ENCODE measurements around the gene LRRC25. TPM values are rescaled to one million over a fixed set of nuclear protein-coding genes. Genes with fewer than 3 reads are reported as not detected.
"Not testable (repeated sequence)": the region's sequence is repeated elsewhere in the genome, so short reads cannot be mapped to it uniquely, and the experiment has no call there.

The LRRC25 gene
- total RNA-seq, 6 experiments from 2014 or later: 1.9 to 12.6 (median 3.2) TPM

DNA sequence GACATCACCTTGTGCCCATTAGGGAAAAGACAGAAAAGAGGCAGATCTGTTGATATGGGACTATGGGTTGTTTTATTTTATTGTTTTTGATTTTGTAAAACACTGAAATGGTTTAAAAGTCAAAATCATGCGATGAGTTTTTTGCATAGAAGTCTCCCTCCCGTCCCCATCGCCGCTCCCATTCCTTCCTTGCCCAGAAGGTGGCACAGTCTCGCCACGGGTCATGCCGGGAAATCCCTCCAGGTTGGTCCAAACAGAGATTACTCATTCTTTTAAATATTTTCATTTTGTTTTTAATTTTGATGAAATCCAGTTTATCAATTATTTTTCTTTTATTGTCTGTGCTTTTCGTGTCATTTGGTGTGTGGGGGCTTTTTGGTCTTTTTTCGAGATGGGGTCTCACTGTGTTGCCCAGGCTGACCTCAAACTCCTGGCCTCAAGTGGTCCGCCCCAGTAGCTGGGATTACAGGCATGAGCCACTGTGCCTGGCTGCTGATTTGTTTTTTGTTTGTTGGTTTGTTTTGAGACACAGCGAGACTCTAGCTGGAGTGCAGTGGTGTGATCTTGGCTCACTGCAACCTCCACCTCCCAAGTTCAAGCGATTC, 47.8 kb downstream of the LRRC25 start:
- DNase-seq: peak in 2 of 3 donors; percentile 64
- 30% methylated on average over 10 of the region's 12 CpGs for WGBS (ENCODE audit: insufficient coverage, low coverage, low lambda C conversion rate, missing lambda C conversion rate)

DNA sequence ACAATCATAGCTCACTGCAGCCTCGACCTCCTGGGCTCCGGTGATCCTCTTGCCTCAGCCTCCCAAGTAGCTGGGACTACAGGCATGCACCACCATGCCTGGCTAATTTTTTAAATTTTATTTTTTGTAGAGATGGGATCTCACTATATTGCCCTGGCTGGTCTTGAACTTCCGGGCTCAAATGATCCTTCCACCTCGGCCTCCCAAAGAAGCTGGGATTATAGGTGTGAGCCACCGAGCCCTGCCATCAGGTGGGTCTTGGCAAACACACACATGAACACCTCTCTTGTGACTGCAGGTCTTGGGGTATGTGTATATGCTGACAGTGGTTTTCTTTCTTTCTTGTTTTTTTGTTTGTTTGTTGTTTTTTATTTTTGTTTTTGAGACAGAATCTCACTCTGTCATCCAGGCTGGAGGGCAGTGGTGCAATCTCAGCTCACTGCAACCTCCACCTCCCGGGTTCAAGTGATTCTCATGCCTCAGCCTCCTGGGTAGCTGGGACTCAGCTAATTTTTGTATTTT, 48.5 kb downstream of the LRRC25 start:
- H3K27me3 ChIP-seq; ATAC-seq; H3K9me3 ChIP-seq; H3K27ac ChIP-seq; intact Hi-C loops (cut with DNase I); DNase-seq; H3K4me1 ChIP-seq; H3K4me3 ChIP-seq: not testable (repeated sequence)
- WGBS (ENCODE audit: insufficient coverage, low coverage, low lambda C conversion rate, missing lambda C conversion rate): 86% methylated on average over 5 of the region's 6 CpGs
- peaks cover 0 to 28% (median 5%) of the 10 kb centered on the region in 4 donors for H3K36me3 ChIP-seq

More for the DNA sequence above, 47.8 kb downstream of the LRRC25 start:
- peaks cover 0 to 22% (median 5%) of the 10 kb centered on the region in 4 donors for H3K36me3 ChIP-seq
- intact Hi-C loops (cut with DNase I): loop anchor here in 1 of 2 donors (5.0 kb wide), 1 partner anchor 63 kb away; no protein-coding TSS in a partner anchor
- ATAC-seq: peak; percentile 71 to 88 (median 78)
- no peak overlapping the region for H3K4me3 ChIP-seq
- H3K27me3 ChIP-seq: no peaks in the 10 kb centered on the region
- no peak for TF ChIP-seq POLR2A (IDR thresholded peaks at IDR 0.05)
- TF ChIP-seq CTCF (IDR thresholded peaks at IDR 0.05): peak; percentile 65 to 85 (median 79)
- no peaks in the 10 kb centered on the region for H3K4me1 ChIP-seq
- H3K27ac ChIP-seq: no peak overlapping the region
- no peaks in the 10 kb centered on the region for H3K9me3 ChIP-seq

DNA sequence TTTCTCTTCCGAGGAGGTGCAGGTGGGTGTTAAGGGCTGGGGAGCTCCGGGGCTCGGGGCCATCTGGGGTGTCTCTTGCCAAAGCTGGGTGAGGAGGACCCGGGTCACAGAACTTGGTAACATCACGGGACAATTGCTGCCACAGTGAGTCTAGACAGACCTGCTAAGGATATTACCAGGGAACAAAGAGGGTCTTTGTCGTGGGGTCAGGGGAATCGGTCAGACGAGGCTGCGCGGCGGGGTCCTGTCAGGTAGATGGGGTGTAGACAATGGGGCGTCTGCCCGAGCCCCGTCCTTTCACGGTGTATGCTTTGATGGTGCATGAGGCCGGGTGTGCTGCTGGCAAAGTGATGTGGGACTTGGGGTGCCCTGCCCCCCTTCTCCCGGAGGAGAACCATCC, 49.3 kb downstream of the LRRC25 start:
- Histone ChIP-seq H3K36me3 (peaks cover 0 to 33% (median 5%) of the 10 kb centered on the region in 4 donors), H3K9me3 (no peaks in the 10 kb centered on the region), H3K27me3 (no peaks in the 10 kb centered on the region), H3K27ac (no peak overlapping the region), H3K4me3 (no peak overlapping the region), H3K4me1 (no peaks in the 10 kb centered on the region)
- ATAC-seq (peak in 2 of 4 donors; percentile 11 to 31), DNase-seq (no peak)
- 94% methylated on average over 13 of the region's 17 CpGs for WGBS (ENCODE audit: insufficient coverage, low coverage, low lambda C conversion rate, missing lambda C conversion rate)
- no peak for TF ChIP-seq POLR2A (IDR thresholded peaks at IDR 0.05)
- TF ChIP-seq CTCF (IDR thresholded peaks at IDR 0.05): no peak
- intact Hi-C loops (cut with DNase I): no loop called here

- intact Hi-C loops (cut with DNase I): no loop called here
- no peaks in the 10 kb centered on the region for H3K27me3 ChIP-seq
- H3K4me3 ChIP-seq: no peak overlapping the region
- WGBS (ENCODE audit: insufficient coverage, low coverage, low lambda C conversion rate, missing lambda C conversion rate): 73% methylated on average over 4 of the region's 8 CpGs
- TF ChIP-seq POLR2A (IDR thresholded peaks at IDR 0.05): no peak
- TF ChIP-seq CTCF (IDR thresholded peaks at IDR 0.05): no peak
- H3K9me3 ChIP-seq: no peaks in the 10 kb centered on the region
- H3K4me1 ChIP-seq: peaks cover 0 to 8% (median 0%) of the 10 kb centered on the region in 4 donors
- DNase-seq: no peak
- H3K36me3 ChIP-seq: peaks cover 0 to 29% (median 5%) of the 10 kb centered on the region in 4 donors
- no peak for ATAC-seq
- H3K27ac ChIP-seq: no peak overlapping the region
Measured at GRCh38 chr19:18346091-18346490, 51.3 kb downstream of the LRRC25 start.

- TF ChIP-seq CTCF (IDR thresholded peaks at IDR 0.05): no peak
- H3K27ac ChIP-seq: no peak overlapping the region
- no peaks in the 10 kb centered on the region for H3K9me3 ChIP-seq
- no peaks in the 10 kb centered on the region for H3K27me3 ChIP-seq
- peaks cover 0 to 9% (median 0%) of the 10 kb centered on the region in 4 donors for H3K4me1 ChIP-seq
- 100% methylated on average over 4 of the region's 6 CpGs for WGBS (ENCODE audit: insufficient coverage, low coverage, low lambda C conversion rate, missing lambda C conversion rate)
- DNase-seq (no peak), ATAC-seq (no peak)
- no peak overlapping the region for H3K4me3 ChIP-seq
- intact Hi-C loops (cut with DNase I): no loop called here
- peaks cover 0 to 29% (median 4%) of the 10 kb centered on the region in 4 donors for H3K36me3 ChIP-seq
Measured at GRCh38 chr19:18345296-18345695, 52.1 kb downstream of the LRRC25 start.
